Gastrocnemius medialis (tissue), 4 donors: Measurements from ENCODE around the gene RASGRP1. TPM values are rescaled to one million over a fixed set of nuclear protein-coding genes. Genes with fewer than 3 reads are reported as not detected.

Source experiments
- ATAC-seq, 2 donors: fragments of 150-250 bp; one replicate each; pipeline ENCODE4 v1.9.1; 2016
- DNase-seq, 2 donors: peaks; one replicate each; pipeline ENCODE4 v3.0.0-alpha.2; 2019
- H3K27ac ChIP-seq, 4 donors: fragments of 200-600 bp; sonication (generic); 1 replicate in 1 of 4; 2 replicates in 3 of 4; pipeline ENCODE4 v1.5.1; 2016 to 2018; ENCODE audit warnings: mild to moderate bottlenecking in 2 of 4, moderate library complexity in 1 of 4
- H3K27me3 ChIP-seq, 3 donors: fragments of 200-600 bp; sonication (generic) in 2 of 3; 1 replicate in 1 of 3; 2 replicates in 2 of 3; pipeline versions ENCODE4 v1.5.1 to v1.6.0; 2016 to 2019; ENCODE audit warnings: mild to moderate bottlenecking in 1 of 3, moderate library complexity in 1 of 3
- H3K36me3 ChIP-seq, 2 donors: fragments of 200-600 bp; sonication (generic) in 1 of 2; one replicate each; pipeline ENCODE4 v1.5.1; 2017 to 2018
- H3K4me1 ChIP-seq, 2 donors: fragments of 200-600 bp; sonication (generic) in 1 of 2; one replicate each; pipeline ENCODE4 v1.5.1; 2016 to 2017; ENCODE audit warnings: mild to moderate bottlenecking in 2 of 2
- H3K4me3 ChIP-seq, 4 donors: fragments of 200-600 bp; sonication (generic) in 3 of 4; 1 replicate in 1 of 4; 2 replicates in 3 of 4; pipeline ENCODE4 v1.5.1; 2016 to 2019; ENCODE audit warnings: mild to moderate bottlenecking in 2 of 4
- H3K9me3 ChIP-seq, 3 donors: fragments of 200-600 bp; sonication (generic) in 2 of 3; 1 replicate in 1 of 3; 2 replicates in 2 of 3; pipeline ENCODE4 v1.5.1; 2016 to 2019
- POLR2A ChIP-seq, 2 donors: fragments of 450-650 bp; IDR thresholded peaks; one replicate each; pipeline ENCODE4 v1.6.1; 2017; ENCODE audit warnings: antibody characterized with exemption in 2 of 2, mild to moderate bottlenecking in 2 of 2, moderate library complexity in 2 of 2
- in situ Hi-C, 4 donors: fragments of 200-750 bp; cut with MboI; loops; one replicate each; pipeline versions ENCODE4 v1.15.0 to v1.8.0; 2017; ENCODE audit warnings: low sequenced_read_pairs in 4 of 4
- intact Hi-C: fragments of 100-400 bp; cut with DNase I; formaldehyde crosslinking; loops from one replicate; pipeline ENCODE4 v1.15.1; 2023; ENCODE audit warnings: low total_unique reads
- total RNA-seq, 4 donors: library from RNA; depleted of rRNA; stranded (reverse); fragments of >200 nt; gene quantifications; one replicate each; pipeline versions ENCODE4 v1.1.0 to v1.2.3, GENCODE V29; 2016
- TF ChIP-seq, protein P1 (sequence below), 5 experiments: fragments of 450-650 bp in 3 of 5; fragments of 200-600 bp in 2 of 5; sonication (generic) in 2 of 5; IDR thresholded peaks in 4 of 5; conservative IDR thresholded peaks in 1 of 5; 1 replicate in 4 of 5; 2 replicates in 1 of 5; pipeline ENCODE4 v1.5.1; 2016 to 2019; ENCODE audit warnings: antibody characterized with exemption in 5 of 5, mild to moderate bottlenecking in 3 of 5, moderate library complexity in 3 of 5

Gene RASGRP1
- total RNA-seq, 4 donors from 2014 or later, result 0.44 to 0.85 TPM; not detected in 2

- H3K9me3 ChIP-seq, result no peaks in the 10 kb centered on the region
- peaks cover 0 to 15% (median 3%) of the 10 kb centered on the region in 3 donors for H3K27me3 ChIP-seq
- in situ Hi-C loops, result loop anchor here in 1 of 4 donors (10.0 kb wide), 1 partner anchor 121 kb away; no protein-coding TSS in a partner anchor
- intact Hi-C loops, result loop anchor here (10.0 kb wide), 1 partner anchor 121 kb away; no protein-coding TSS in a partner anchor
- peaks cover 0 to 2% of the 10 kb centered on the region in 2 donors for H3K4me1 ChIP-seq
- H3K36me3 ChIP-seq, result no peaks in the 10 kb centered on the region
- H3K4me3 ChIP-seq, result peak overlapping the region; percentile 51 to 55 (median 54)
- TF ChIP-seq, protein P1, sequence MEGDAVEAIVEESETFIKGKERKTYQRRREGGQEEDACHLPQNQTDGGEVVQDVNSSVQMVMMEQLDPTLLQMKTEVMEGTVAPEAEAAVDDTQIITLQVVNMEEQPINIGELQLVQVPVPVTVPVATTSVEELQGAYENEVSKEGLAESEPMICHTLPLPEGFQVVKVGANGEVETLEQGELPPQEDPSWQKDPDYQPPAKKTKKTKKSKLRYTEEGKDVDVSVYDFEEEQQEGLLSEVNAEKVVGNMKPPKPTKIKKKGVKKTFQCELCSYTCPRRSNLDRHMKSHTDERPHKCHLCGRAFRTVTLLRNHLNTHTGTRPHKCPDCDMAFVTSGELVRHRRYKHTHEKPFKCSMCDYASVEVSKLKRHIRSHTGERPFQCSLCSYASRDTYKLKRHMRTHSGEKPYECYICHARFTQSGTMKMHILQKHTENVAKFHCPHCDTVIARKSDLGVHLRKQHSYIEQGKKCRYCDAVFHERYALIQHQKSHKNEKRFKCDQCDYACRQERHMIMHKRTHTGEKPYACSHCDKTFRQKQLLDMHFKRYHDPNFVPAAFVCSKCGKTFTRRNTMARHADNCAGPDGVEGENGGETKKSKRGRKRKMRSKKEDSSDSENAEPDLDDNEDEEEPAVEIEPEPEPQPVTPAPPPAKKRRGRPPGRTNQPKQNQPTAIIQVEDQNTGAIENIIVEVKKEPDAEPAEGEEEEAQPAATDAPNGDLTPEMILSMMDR (IDR thresholded peaks at IDR 0.05 in 4 of 5, conservative IDR thresholded peaks at IDR 0.05 in 1 of 5), result peak; percentile 35 to 76 (median 68)
- TF ChIP-seq POLR2A (IDR thresholded peaks at IDR 0.05), result no peak
- H3K27ac ChIP-seq, result no peak overlapping the region
- ATAC-seq, result peak; percentile 39 to 62
- peak; percentile 16 to 20 for DNase-seq
Observed at GRCh38 chr15:38563723-38564519, 693 bp downstream of the RASGRP1 start.

- H3K36me3 ChIP-seq, result no peaks in the 10 kb centered on the region
- TF ChIP-seq, protein P1 (IDR thresholded peaks at IDR 0.05 in 4 of 5, conservative IDR thresholded peaks at IDR 0.05 in 1 of 5), result no peak
- no peak for TF ChIP-seq POLR2A (IDR thresholded peaks at IDR 0.05)
- in situ Hi-C loops, result loop anchor here in 1 of 4 donors (10.0 kb wide), 1 partner anchor 123 kb away; no protein-coding TSS in a partner anchor
- peaks cover 0 to 16% (median 6%) of the 10 kb centered on the region in 3 donors for H3K27me3 ChIP-seq
- H3K9me3 ChIP-seq, result no peaks in the 10 kb centered on the region
- intact Hi-C loops, result loop anchor here (10.0 kb wide), 1 partner anchor 123 kb away; no protein-coding TSS in a partner anchor
- H3K4me1 ChIP-seq, result peaks cover 0 to 2% of the 10 kb centered on the region in 2 donors
- ATAC-seq (no peak), DNase-seq (no peak)
- H3K4me3 ChIP-seq, result no peak overlapping the region
- no peak overlapping the region for H3K27ac ChIP-seq
Observed at GRCh38 chr15:38562278-38562677, 2.3 kb downstream of the RASGRP1 start.

- Histone ChIP-seq H3K4me3 (no peak overlapping the region), H3K9me3 (no peaks in the 10 kb centered on the region), H3K27me3 (peaks cover 0 to 16% (median 6%) of the 10 kb centered on the region in 3 donors), H3K36me3 (no peaks in the 10 kb centered on the region), H3K27ac (no peak overlapping the region), H3K4me1 (peaks cover 0 to 2% of the 10 kb centered on the region in 2 donors)
- ATAC-seq (no peak), DNase-seq (no peak)
- in situ Hi-C loops (loop anchor here in 1 of 4 donors (10.0 kb wide), 1 partner anchor 124 kb away; no protein-coding TSS in a partner anchor), intact Hi-C loops (loop anchor here (10.0 kb wide), 1 partner anchor 124 kb away; no protein-coding TSS in a partner anchor)
- TF ChIP-seq, protein P1 (IDR thresholded peaks at IDR 0.05 in 4 of 5, conservative IDR thresholded peaks at IDR 0.05 in 1 of 5), result no peak
- no peak for TF ChIP-seq POLR2A (IDR thresholded peaks at IDR 0.05)
Observed at GRCh38 chr15:38560456-38560926, 4.1 kb downstream of the RASGRP1 start.

GRCh38 chr15:38559636-38560307 lies 4.8 kb downstream of the RASGRP1 start:
- in situ Hi-C loops (loop anchor here in 1 of 4 donors (10.0 kb wide), 1 partner anchor 125 kb away; no protein-coding TSS in a partner anchor), intact Hi-C loops (loop anchor here (10.0 kb wide), 1 partner anchor 125 kb away; no protein-coding TSS in a partner anchor)
- ATAC-seq, result no peak
- peaks cover 0 to 2% of the 10 kb centered on the region in 2 donors for H3K4me1 ChIP-seq
- H3K9me3 ChIP-seq, result no peaks in the 10 kb centered on the region
- no peaks in the 10 kb centered on the region for H3K36me3 ChIP-seq
- no peak for TF ChIP-seq POLR2A (IDR thresholded peaks at IDR 0.05)
- TF ChIP-seq, protein P1 (IDR thresholded peaks at IDR 0.05 in 4 of 5, conservative IDR thresholded peaks at IDR 0.05 in 1 of 5), result no peak
- H3K27ac ChIP-seq, result no peak overlapping the region
- peaks cover 0 to 13% (median 6%) of the 10 kb centered on the region in 3 donors for H3K27me3 ChIP-seq
- H3K4me3 ChIP-seq, result no peak overlapping the region
- no peak for DNase-seq
